ENCODE data around the gene ASPDH.

The ASPDH gene

DNA sequence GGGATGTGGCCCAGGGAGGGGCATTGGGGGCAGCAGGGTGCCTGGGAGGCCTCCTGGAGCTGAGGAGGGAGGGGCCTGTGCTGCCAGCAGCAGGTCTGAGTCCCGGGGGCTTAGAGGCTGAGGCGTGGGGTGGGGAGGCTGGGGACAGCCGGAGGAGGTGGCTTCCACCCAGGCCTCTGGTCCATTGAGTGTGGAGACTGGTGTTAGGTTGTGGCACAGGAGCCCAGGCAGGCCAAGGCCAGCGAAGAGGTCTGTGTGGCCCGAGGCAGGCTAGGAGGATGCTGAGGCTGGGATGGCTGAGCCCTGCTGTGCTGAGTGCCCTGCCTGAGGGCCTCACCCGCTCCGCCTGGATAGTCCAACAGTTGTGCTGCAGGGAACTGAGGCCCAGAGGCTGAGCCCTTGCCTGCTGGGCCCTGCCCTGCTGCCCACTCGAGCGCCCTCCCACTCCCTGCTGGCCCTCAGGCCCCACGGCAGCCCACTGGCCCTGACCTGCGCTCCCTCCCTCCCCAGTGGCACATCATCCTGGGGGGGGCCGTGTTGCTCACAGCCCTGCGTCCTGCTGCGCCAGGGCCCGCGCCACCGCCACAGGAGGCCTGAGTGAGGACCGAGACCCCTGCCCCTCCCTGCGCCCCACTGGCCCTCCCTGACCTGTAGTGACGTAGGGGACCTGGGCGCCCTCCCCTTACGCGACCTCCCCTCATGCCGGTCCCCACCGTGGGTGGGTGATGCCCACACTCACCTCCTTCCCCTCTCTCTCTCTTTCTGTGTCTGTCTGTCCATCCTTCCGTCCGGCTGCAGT lies 32.2 kb downstream of the ASPDH start:
- no peaks in the 10 kb centered on the region for H3K36me3 ChIP-seq (ENCODE audit: insufficient read depth)
- no peak overlapping the region for H3K4me2 ChIP-seq
- H3K9ac ChIP-seq, result no peak overlapping the region
- TF ChIP-seq, protein P1, sequence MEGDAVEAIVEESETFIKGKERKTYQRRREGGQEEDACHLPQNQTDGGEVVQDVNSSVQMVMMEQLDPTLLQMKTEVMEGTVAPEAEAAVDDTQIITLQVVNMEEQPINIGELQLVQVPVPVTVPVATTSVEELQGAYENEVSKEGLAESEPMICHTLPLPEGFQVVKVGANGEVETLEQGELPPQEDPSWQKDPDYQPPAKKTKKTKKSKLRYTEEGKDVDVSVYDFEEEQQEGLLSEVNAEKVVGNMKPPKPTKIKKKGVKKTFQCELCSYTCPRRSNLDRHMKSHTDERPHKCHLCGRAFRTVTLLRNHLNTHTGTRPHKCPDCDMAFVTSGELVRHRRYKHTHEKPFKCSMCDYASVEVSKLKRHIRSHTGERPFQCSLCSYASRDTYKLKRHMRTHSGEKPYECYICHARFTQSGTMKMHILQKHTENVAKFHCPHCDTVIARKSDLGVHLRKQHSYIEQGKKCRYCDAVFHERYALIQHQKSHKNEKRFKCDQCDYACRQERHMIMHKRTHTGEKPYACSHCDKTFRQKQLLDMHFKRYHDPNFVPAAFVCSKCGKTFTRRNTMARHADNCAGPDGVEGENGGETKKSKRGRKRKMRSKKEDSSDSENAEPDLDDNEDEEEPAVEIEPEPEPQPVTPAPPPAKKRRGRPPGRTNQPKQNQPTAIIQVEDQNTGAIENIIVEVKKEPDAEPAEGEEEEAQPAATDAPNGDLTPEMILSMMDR (conservative IDR thresholded peaks at IDR 0.05; ENCODE audit: low read depth, low read length), result no peak
- H3K27me3 ChIP-seq (ENCODE audit: insufficient read depth, low read depth), result no peaks in the 10 kb centered on the region
- peaks cover 5% of the 10 kb centered on the region for H3K4me1 ChIP-seq (ENCODE audit: low read depth, poor library complexity, severe bottlenecking)
- no peak overlapping the region for H2AFZ ChIP-seq (ENCODE audit: low read depth)
- no peaks in the 10 kb centered on the region for H4K20me1 ChIP-seq (ENCODE audit: insufficient read depth)
- H3K79me2 ChIP-seq (ENCODE audit: insufficient read depth, low read depth), result peaks cover 17% of the 10 kb centered on the region; the same call in 1 of the 2 replicates
- H3K27ac ChIP-seq, result no peak overlapping the region
- no peak overlapping the region for H3K4me3 ChIP-seq (IDR thresholded peaks at IDR 0.05; ENCODE audit: insufficient read depth, low read depth, low read length)

DNA sequence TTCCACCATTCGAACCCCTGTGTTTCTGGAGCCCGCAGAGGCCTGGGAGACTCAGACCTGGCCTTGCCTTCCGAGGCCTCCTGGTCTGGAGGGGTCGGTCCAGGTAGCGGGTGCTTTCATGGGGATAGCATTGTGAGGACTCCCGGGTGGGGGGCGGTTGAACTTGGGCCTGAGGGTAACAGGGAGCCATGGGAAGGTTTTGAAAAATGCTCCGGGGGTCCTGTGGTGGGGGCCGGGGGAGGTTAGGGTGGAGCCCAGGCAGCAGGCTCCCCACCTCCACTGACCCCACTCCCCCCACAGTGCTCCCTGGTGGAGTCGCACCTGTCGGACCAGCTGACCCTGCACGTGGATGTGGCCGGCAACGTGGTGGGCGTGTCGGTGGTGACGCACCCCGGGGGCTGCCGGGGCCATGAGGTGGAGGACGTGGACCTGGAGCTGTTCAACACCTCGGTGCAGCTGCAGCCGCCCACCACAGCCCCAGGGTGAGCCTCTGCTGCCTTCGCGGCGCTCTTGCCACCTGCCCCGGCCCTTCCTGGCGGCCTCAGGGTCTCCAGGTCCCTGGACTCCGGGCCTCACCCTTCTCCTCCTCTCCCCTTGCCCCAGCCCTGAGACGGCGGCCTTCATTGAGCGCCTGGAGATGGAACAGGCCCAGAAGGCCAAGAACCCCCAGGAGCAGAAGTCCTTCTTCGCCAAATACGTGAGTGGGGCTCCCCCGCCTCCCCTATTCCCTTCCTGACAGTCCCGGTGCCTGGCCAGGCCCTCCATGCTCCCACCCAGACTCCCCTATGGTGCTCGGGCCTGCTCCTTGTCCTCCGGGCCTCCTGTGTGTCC lies 33.2 kb downstream of the ASPDH start:
- H3K36me3 ChIP-seq (ENCODE audit: insufficient read depth), result no peaks in the 10 kb centered on the region
- no peak overlapping the region for H3K27ac ChIP-seq
- H3K4me3 ChIP-seq (IDR thresholded peaks at IDR 0.05; ENCODE audit: insufficient read depth, low read depth, low read length), result no peak overlapping the region
- H3K9ac ChIP-seq, result no peak overlapping the region
- H3K27me3 ChIP-seq (ENCODE audit: insufficient read depth, low read depth), result no peaks in the 10 kb centered on the region
- TF ChIP-seq, protein P1 (conservative IDR thresholded peaks at IDR 0.05; ENCODE audit: low read depth, low read length), result no peak
- H4K20me1 ChIP-seq (ENCODE audit: insufficient read depth), result no peaks in the 10 kb centered on the region
- H3K4me2 ChIP-seq, result no peak overlapping the region
- peaks cover 17% of the 10 kb centered on the region; the same call in 1 of the 2 replicates for H3K79me2 ChIP-seq (ENCODE audit: insufficient read depth, low read depth)
- peaks cover 5% of the 10 kb centered on the region for H3K4me1 ChIP-seq (ENCODE audit: low read depth, poor library complexity, severe bottlenecking)
- H2AFZ ChIP-seq (ENCODE audit: low read depth), result no peak overlapping the region

DNA sequence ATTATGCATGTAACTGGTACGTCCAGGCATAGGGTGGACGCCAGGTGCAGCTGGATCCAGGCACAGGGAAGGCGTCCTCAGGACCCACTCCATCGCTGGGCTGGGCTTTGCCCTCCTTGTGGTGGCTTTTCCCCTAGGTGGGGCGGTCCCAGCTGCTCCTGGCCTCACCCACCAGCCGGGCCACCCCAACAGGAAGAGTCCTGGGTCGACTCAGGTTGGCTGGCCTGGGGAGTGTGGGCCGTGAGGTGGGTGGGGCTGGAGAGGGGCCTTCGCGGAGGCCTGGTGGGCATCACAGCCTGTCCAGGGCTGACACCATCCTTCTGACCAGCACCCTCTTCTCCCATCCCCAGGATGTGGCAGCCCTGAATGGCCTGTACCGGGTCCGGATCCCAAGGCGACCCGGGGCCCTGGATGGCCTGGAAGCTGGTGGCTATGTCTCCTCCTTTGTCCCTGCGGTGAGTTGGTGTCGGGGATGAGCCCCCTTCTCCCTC lies 33.9 kb downstream of the ASPDH start:
- TF ChIP-seq, protein P1 (conservative IDR thresholded peaks at IDR 0.05; ENCODE audit: low read depth, low read length), result no peak
- no peaks in the 10 kb centered on the region for H4K20me1 ChIP-seq (ENCODE audit: insufficient read depth)
- H3K27ac ChIP-seq, result no peak overlapping the region
- H3K36me3 ChIP-seq (ENCODE audit: insufficient read depth), result no peaks in the 10 kb centered on the region
- peaks cover 17% of the 10 kb centered on the region; the same call in 1 of the 2 replicates for H3K79me2 ChIP-seq (ENCODE audit: insufficient read depth, low read depth)
- H3K9ac ChIP-seq, result no peak overlapping the region
- peaks cover 5% of the 10 kb centered on the region for H3K4me1 ChIP-seq (ENCODE audit: low read depth, poor library complexity, severe bottlenecking)
- no peak overlapping the region for H2AFZ ChIP-seq (ENCODE audit: low read depth)
- H3K27me3 ChIP-seq (ENCODE audit: insufficient read depth, low read depth), result no peaks in the 10 kb centered on the region
- H3K4me3 ChIP-seq (IDR thresholded peaks at IDR 0.05; ENCODE audit: insufficient read depth, low read depth, low read length), result no peak overlapping the region
- H3K4me2 ChIP-seq, result no peak overlapping the region

DNA sequence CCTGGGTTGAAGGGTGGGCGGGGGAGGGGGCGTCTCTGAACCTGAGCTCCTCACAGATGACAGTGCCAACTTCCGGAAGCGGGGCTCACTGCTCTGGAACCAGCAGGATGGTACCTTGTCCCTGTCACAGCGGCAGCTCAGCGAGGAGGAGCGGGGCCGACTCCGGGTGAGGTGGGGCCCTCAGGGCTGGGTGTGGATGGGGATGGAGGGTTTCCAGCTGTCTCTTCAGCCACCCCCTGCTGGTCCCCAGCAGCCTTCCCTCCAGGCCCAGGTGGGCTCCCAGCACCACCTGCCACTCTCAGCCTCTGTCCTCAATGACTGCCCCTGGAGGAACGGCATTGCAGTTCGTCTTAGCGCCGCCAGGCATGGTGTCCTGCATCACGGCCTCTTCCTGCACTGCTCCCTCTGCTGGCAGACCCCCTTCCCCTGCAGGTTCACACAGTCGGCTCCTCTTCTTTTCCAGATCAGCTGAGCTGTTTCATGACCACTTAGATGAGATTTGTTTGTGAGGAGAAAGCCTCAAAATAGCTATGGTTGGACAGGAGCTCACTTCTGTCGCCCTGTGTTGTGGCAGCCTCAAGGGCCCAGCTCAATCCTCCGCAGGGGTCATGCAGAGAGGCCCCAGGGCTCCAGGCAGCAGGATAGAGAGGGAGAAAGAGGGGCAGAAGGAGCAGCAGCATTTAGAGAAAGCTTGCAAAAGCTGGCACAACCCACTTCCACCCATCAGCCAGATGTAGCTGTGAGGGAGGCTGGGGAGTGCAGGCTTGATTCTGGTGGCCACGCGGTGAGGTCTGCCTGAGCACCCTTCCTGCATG lies 34.6 kb downstream of the ASPDH start:
- Histone ChIP-seq H3K36me3 (ENCODE audit: insufficient read depth) (no peaks in the 10 kb centered on the region), H3K4me2 (no peak overlapping the region), H3K4me3 (IDR thresholded peaks at IDR 0.05; ENCODE audit: insufficient read depth, low read depth, low read length) (no peak overlapping the region), H3K4me1 (ENCODE audit: low read depth, poor library complexity, severe bottlenecking) (peaks cover 5% of the 10 kb centered on the region), H3K79me2 (ENCODE audit: insufficient read depth, low read depth) (peaks cover 17% of the 10 kb centered on the region; the same call in 1 of the 2 replicates), H3K27me3 (ENCODE audit: insufficient read depth, low read depth) (0 out of 2 replicates have a peak, but pooled peaks cover 2% of the 10 kb centered on the region), H4K20me1 (ENCODE audit: insufficient read depth) (no peaks in the 10 kb centered on the region), H2AFZ (ENCODE audit: low read depth) (no peak overlapping the region), H3K9ac (no peak overlapping the region), H3K27ac (no peak overlapping the region)
- TF ChIP-seq, protein P1 (conservative IDR thresholded peaks at IDR 0.05; ENCODE audit: low read depth, low read length), result peak; percentile 45
